ENCODE data around the gene TBCB. TPM values are rescaled to one million over a fixed set of nuclear protein-coding genes. Genes with fewer than 3 reads are reported as not detected.

TBCB gene
- polyA plus RNA-seq, 1 of the 3 experiments (the other 2 are of a cell fraction), result 712 TPM

DNA sequence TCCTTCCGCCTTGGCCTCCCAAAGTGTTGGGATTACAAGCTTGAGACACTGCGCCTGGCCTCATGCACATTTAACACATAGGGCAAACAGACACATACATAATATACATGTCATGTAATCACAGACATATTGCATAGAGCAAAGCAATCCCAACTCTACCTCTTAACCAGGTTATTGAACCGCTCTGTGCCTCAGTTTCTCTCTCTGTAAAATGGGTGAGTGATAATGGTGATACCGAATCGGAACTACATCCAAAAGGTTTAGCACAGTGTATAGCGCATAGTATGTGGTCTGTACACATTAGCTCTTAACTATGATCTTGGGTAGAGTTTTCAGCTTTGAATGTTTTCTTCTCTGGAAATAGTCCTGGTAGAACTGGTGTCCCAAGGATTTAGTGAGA is 29.4 kb downstream of the TBCB start:
- Histone ChIP-seq H3K9me3 (no peaks in the 10 kb centered on the region), H2AFZ (ENCODE audit: low read depth) (no peak overlapping the region), H3K4me1 (ENCODE audit: control insufficient read depth in 1 of 2, insufficient read depth in 2 of 2, low read depth in 1 of 2, low read length in 1 of 2) (peaks cover 8% of the 10 kb centered on the region in 2 experiments; a peak in 3 of 4 replicates), H3K27me3 (ENCODE audit: insufficient read depth) (no peaks in the 10 kb centered on the region), H3K9me2 (no peaks in the 10 kb centered on the region), H3K9ac (no peak overlapping the region), H3K4me3 (ENCODE audit: low read depth in 2 of 2, low read length in 1 of 2) (no peak overlapping the region), H3K4me2 (no peak overlapping the region), H3K36me3 (replicated peaks in 1 of 2; ENCODE audit: control insufficient read depth in 1 of 2, insufficient read depth in 2 of 2, low read length in 1 of 2) (peaks cover 54 to 57% of the 10 kb centered on the region in 2 experiments), H3F3A (replicated peaks; ENCODE audit: insufficient read depth) (peaks cover 6% of the 10 kb centered on the region), H3K27ac (ENCODE audit: low read depth in 2 of 2, low read length in 1 of 2) (no peak overlapping the region), H3K79me2 (ENCODE audit: insufficient read depth) (peaks cover 43% of the 10 kb centered on the region), H4K20me1 (ENCODE audit: insufficient read depth) (peaks cover 38% of the 10 kb centered on the region)
- TF ChIP-seq FOXM1 (IDR thresholded peaks at IDR 0.05; ENCODE audit: low read depth) (no peak), YY1 (IDR thresholded peaks at IDR 0.05; ENCODE audit: low read depth) (no peak), GATA2 (CRISPR knock-in tag; IDR thresholded peaks at IDR 0.05) (no peak), SIN3A (IDR thresholded peaks at IDR 0.05; ENCODE audit: borderline replicate concordance, low read depth, low read length) (no peak), POLR2AphosphoS5 (IDR thresholded peaks at IDR 0.05; ENCODE audit: low read depth, low read length) (no peak), NRF1 (IDR thresholded peaks at IDR 0.05; ENCODE audit: low read depth, low read length) (no peak), SMC3 (IDR thresholded peaks at IDR 0.05; ENCODE audit: low read depth, low read length) (no peak), EZH2phosphoT487 (IDR thresholded peaks at IDR 0.05; ENCODE audit: borderline replicate concordance, low read depth) (no peak), MXI1 (IDR thresholded peaks at IDR 0.05; ENCODE audit: low read depth, low read length) (no peak), TCF12 (IDR thresholded peaks at IDR 0.05) (no peak), RAD21 (IDR thresholded peaks at IDR 0.05; ENCODE audit: low read length) (no peak), GABPA (IDR thresholded peaks at IDR 0.05; ENCODE audit: low read depth) (no peak), FOSL2 (IDR thresholded peaks at IDR 0.05; ENCODE audit: borderline replicate concordance, low read depth) (no peak), RXRA (IDR thresholded peaks at IDR 0.05; ENCODE audit: borderline replicate concordance, low read depth) (no peak), JUND (IDR thresholded peaks at IDR 0.05) (no peak), EP300 (IDR thresholded peaks at IDR 0.05; ENCODE audit: borderline replicate concordance in 1 of 2, low read depth in 1 of 2, low read length in 1 of 2) (no peak)
- TF ChIP-seq, protein P1, sequence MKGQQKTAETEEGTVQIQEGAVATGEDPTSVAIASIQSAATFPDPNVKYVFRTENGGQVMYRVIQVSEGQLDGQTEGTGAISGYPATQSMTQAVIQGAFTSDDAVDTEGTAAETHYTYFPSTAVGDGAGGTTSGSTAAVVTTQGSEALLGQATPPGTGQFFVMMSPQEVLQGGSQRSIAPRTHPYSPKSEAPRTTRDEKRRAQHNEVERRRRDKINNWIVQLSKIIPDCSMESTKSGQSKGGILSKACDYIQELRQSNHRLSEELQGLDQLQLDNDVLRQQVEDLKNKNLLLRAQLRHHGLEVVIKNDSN (IDR thresholded peaks at IDR 0.05; ENCODE audit: borderline replicate concordance, low read depth), result no peak
- TF ChIP-seq, protein P2, sequence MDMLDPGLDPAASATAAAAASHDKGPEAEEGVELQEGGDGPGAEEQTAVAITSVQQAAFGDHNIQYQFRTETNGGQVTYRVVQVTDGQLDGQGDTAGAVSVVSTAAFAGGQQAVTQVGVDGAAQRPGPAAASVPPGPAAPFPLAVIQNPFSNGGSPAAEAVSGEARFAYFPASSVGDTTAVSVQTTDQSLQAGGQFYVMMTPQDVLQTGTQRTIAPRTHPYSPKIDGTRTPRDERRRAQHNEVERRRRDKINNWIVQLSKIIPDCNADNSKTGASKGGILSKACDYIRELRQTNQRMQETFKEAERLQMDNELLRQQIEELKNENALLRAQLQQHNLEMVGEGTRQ (IDR thresholded peaks at IDR 0.05; ENCODE audit: borderline replicate concordance, low read depth, low read length), result no peak
- TF ChIP-seq, protein P3, sequence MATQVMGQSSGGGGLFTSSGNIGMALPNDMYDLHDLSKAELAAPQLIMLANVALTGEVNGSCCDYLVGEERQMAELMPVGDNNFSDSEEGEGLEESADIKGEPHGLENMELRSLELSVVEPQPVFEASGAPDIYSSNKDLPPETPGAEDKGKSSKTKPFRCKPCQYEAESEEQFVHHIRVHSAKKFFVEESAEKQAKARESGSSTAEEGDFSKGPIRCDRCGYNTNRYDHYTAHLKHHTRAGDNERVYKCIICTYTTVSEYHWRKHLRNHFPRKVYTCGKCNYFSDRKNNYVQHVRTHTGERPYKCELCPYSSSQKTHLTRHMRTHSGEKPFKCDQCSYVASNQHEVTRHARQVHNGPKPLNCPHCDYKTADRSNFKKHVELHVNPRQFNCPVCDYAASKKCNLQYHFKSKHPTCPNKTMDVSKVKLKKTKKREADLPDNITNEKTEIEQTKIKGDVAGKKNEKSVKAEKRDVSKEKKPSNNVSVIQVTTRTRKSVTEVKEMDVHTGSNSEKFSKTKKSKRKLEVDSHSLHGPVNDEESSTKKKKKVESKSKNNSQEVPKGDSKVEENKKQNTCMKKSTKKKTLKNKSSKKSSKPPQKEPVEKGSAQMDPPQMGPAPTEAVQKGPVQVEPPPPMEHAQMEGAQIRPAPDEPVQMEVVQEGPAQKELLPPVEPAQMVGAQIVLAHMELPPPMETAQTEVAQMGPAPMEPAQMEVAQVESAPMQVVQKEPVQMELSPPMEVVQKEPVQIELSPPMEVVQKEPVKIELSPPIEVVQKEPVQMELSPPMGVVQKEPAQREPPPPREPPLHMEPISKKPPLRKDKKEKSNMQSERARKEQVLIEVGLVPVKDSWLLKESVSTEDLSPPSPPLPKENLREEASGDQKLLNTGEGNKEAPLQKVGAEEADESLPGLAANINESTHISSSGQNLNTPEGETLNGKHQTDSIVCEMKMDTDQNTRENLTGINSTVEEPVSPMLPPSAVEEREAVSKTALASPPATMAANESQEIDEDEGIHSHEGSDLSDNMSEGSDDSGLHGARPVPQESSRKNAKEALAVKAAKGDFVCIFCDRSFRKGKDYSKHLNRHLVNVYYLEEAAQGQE (IDR thresholded peaks at IDR 0.05; ENCODE audit: low read depth, low read length), result no peak
- TF ChIP-seq, protein P4, sequence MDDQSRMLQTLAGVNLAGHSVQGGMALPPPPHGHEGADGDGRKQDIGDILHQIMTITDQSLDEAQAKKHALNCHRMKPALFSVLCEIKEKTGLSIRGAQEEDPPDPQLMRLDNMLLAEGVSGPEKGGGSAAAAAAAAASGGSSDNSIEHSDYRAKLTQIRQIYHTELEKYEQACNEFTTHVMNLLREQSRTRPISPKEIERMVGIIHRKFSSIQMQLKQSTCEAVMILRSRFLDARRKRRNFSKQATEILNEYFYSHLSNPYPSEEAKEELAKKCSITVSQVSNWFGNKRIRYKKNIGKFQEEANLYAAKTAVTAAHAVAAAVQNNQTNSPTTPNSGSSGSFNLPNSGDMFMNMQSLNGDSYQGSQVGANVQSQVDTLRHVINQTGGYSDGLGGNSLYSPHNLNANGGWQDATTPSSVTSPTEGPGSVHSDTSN (IDR thresholded peaks at IDR 0.05), result no peak
- ChIA-PET CTCF (interaction anchor here (0.9 kb wide), 1 partner anchor 25 kb away, joined by 3 read pairs; no protein-coding TSS in a partner anchor), POLR2A (no interaction called here)
- no peak for DNase-seq
- 96% methylated on average over 6 of the region's 6 CpGs for WGBS (ENCODE audit: low lambda C conversion rate)
